Measurements from ENCODE around the gene FOXE1. TPM values are rescaled to one million over a fixed set of nuclear protein-coding genes. Genes with fewer than 3 reads are reported as not detected.

FOXE1 gene
- total RNA-seq, 1 donor from 2014 or later: 1.1 TPM

- H3K4me3 ChIP-seq (ENCODE audit: low read depth, low read length): no peak overlapping the region
- peaks cover 21% of the 10 kb centered on the region for H3K27me3 ChIP-seq (ENCODE audit: control insufficient read depth, insufficient read depth, low read length)
- no peak for DNase-seq (ENCODE audit: low read depth)
- no peaks in the 10 kb centered on the region for H3K36me3 ChIP-seq (ENCODE audit: control insufficient read depth, insufficient read depth, low read length)
- TF ChIP-seq CTCF (IDR thresholded peaks at IDR 0.05; ENCODE audit: insufficient read depth, low read length, severe bottlenecking): no peak
- FAIRE-seq: no peak
Observed at GRCh38 chr9:97860451-97861147, 7.6 kb downstream of the FOXE1 start.

GRCh38 chr9:97861148-97861475 lies 8.1 kb downstream of the FOXE1 start:
- TF ChIP-seq CTCF (IDR thresholded peaks at IDR 0.05; ENCODE audit: insufficient read depth, low read length, severe bottlenecking): no peak
- H3K4me3 ChIP-seq (ENCODE audit: low read depth, low read length): no peak overlapping the region
- no peaks in the 10 kb centered on the region for H3K36me3 ChIP-seq (ENCODE audit: control insufficient read depth, insufficient read depth, low read length)
- DNase-seq (ENCODE audit: low read depth): no peak
- FAIRE-seq: no peak
- H3K27me3 ChIP-seq (ENCODE audit: control insufficient read depth, insufficient read depth, low read length): peaks cover 16% of the 10 kb centered on the region

GRCh38 chr9:97863314-97863713 lies 10.3 kb downstream of the FOXE1 start:
- H3K27me3 ChIP-seq (ENCODE audit: control insufficient read depth, insufficient read depth, low read length): peaks cover 4% of the 10 kb centered on the region
- no peak overlapping the region for H3K4me3 ChIP-seq (ENCODE audit: low read depth, low read length)
- no peaks in the 10 kb centered on the region for H3K36me3 ChIP-seq (ENCODE audit: control insufficient read depth, insufficient read depth, low read length)
- FAIRE-seq (no peak), DNase-seq (ENCODE audit: low read depth) (peak; percentile 50)
- TF ChIP-seq CTCF (IDR thresholded peaks at IDR 0.05; ENCODE audit: insufficient read depth, low read length, severe bottlenecking): no peak

DNA sequence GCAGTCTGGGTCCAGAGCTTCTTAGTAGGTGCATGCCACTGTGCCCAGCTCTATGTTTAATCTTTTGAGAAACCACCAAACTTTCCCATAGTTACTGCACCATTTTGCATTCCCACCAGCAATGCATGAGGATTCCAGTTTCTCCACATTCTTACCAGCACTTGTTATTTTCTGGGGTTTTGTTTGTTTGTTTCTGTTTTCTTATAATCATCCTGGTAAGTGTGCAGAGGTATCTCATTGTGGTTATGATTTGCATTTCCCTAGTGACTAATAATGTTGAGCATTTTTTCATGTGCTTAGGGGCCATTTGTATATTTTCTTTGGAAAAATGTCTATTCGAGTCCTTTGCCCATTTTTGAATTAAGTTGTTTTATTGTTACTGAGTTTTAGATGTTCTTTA lies 11.4 kb downstream of the FOXE1 start:
- peaks cover 4% of the 10 kb centered on the region for H3K27me3 ChIP-seq (ENCODE audit: control insufficient read depth, insufficient read depth, low read length)
- no peaks in the 10 kb centered on the region for H3K36me3 ChIP-seq (ENCODE audit: control insufficient read depth, insufficient read depth, low read length)
- FAIRE-seq (no peak), DNase-seq (ENCODE audit: low read depth) (peak; percentile 50)
- no peak overlapping the region for H3K4me3 ChIP-seq (ENCODE audit: low read depth, low read length)
- no peak for TF ChIP-seq CTCF (IDR thresholded peaks at IDR 0.05; ENCODE audit: insufficient read depth, low read length, severe bottlenecking)

DNA sequence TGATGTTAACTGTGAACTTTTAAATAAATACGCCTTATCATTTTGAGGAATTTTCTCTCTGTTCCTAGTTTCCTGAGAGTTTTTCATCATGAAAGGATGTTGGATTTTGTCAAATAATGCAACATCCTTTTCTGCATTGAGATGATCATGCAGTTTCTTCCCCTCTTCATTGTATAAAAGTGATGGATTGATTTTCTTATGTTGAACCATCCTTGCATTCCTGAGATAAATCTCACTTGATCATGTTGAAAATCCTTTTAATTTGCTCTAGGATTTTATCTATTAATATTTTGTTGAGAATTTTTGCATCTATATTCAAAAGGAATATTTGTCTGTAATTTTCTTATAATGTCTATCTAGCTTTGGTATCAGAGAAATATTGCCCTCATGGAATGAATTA lies 13.3 kb downstream of the FOXE1 start:
- no peak for TF ChIP-seq CTCF (IDR thresholded peaks at IDR 0.05; ENCODE audit: insufficient read depth, low read length, severe bottlenecking)
- FAIRE-seq (no peak), DNase-seq (ENCODE audit: low read depth) (no peak)
- Histone ChIP-seq H3K36me3 (ENCODE audit: control insufficient read depth, insufficient read depth, low read length) (no peaks in the 10 kb centered on the region), H3K27me3 (ENCODE audit: control insufficient read depth, insufficient read depth, low read length) (no peaks in the 10 kb centered on the region), H3K4me3 (ENCODE audit: low read depth, low read length) (no peak overlapping the region)

DNA sequence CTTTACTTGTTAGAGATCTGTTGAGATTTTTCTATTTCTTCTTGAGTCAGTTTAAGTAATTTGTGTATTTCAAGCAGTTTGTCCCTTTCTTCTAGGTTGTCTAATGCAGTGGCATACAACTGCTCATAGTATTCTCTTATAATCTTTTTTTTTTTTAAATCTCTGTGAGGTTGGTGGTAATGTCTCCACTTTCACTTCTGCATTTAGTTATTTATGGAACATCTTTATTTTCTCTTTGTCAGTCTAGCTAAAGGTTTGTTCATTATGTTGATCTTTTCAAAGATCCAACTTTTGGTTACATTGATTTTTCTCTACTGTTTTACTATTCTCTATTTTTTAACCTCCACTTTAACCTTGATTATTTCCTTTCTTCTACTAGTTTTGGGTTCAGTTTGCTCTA lies 13.8 kb downstream of the FOXE1 start:
- Histone ChIP-seq H3K27me3 (ENCODE audit: control insufficient read depth, insufficient read depth, low read length) (no peaks in the 10 kb centered on the region), H3K36me3 (ENCODE audit: control insufficient read depth, insufficient read depth, low read length) (no peaks in the 10 kb centered on the region), H3K4me3 (ENCODE audit: low read depth, low read length) (no peak overlapping the region)
- no peak for TF ChIP-seq CTCF (IDR thresholded peaks at IDR 0.05; ENCODE audit: insufficient read depth, low read length, severe bottlenecking)
- FAIRE-seq (no peak), DNase-seq (ENCODE audit: low read depth) (no peak)

Measured in bronchial epithelial cell (primary cell).